Left forelimb (tissue), 1 donor: ENCODE measurements around the gene FAM216B.

ENCODE experiments used
- DNase-seq: peaks from one replicate; pipeline ENCODE4 v3.0.0-alpha.2; 2018; ENCODE audit warnings: low spot score

Gene FAM216B

GRCh38 chr13:42836930-42837690 is 55.7 kb downstream of the FAM216B start:
- DNase-seq: no peak
